ENCODE measurements around the gene FXYD6. TPM values are rescaled to one million over a fixed set of nuclear protein-coding genes. Genes with fewer than 3 reads are reported as not detected.

The FXYD6 gene
- total and polyA plus RNA-seq, 2 of the 8 experiments (the other 6 are each of a cell fraction or from before 2014, with no cell fraction given): 44.6 to 117 TPM

- peak in 1 of 2 experiments; percentile 51; a peak in 1 of 4 replicates for TF ChIP-seq SIN3A (conservative IDR thresholded peaks at IDR 0.05 in 1 of 2, IDR thresholded peaks at IDR 0.05 in 1 of 2; ENCODE audit: low read depth in 1 of 2, low read length in 2 of 2)
Observed at GRCh38 chr11:117796872-117797529, 79.5 kb downstream of the FXYD6 start, which contains the start of gene DSCAML1 (continued).
